NCI-H526 (cell line): ENCODE data around the gene KRT13.
A peak's percentile ranks its signal among the peaks of the same experiment; 100 is the strongest.

ENCODE experiments used
- DNase-seq, 2 experiments: peaks; one replicate each; lab custom pipeline; 2025; lab: John Stamatoyannopoulos, UW

Gene KRT13

GRCh38 chr17:41466988-41467387 lies 38.4 kb downstream of the KRT13 start, which contains the start of gene KRT32:
TSS of gene KRT32 (minus strand) at chr17:41467386. CDS start at chr17:41467325, 61 bp downstream.
- DNase-seq, result no peak

GRCh38 chr17:41464682-41465081 lies 40.7 kb downstream of the KRT13 start:
- no peak for DNase-seq

DNA sequence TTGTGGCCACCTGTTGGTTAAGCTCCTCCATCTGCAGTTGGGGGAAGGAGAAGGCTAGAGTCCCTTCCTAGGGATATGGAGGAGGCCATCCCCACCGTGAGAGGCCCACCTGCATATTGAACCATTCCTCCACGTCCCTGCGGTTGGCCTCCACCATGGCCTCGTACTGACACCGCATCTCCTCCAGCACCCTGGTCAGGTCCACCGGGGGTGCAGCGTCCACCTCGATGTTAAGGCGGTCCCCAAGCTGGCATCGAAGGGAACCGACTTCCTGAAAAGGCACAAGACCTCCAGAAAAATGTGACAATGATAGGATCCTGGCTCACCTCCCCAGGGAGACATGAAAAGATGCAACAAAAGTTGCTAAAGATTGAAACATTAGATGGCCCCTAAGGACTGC lies 41.2 kb downstream of the KRT13 start:
- DNase-seq, result no peak

- no peak for DNase-seq
These were observed 41.7 kb downstream of the KRT13 start for GRCh38 chr17:41463746-41464145.

- no peak for DNase-seq
These were observed 42.7 kb downstream of the KRT13 start for GRCh38 chr17:41462705-41463104.

DNA sequence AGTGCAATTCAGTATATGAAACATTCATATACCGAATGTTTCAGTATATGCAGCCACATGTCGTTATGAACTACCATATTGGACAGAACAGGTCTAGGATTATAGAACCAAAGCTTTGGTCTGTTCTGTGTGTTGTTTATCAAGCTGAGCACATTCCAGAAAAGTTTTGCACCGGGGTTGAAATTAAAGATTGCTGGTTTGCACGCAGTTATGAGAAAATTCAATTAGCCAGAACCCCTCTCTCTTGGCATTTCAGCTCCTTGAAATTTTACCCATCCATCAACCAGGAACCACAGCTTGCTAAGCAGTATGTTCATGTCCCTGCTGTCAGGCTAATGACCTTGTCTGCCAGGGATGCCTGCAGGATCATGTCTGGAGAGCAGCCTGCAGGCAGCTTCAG lies 47.7 kb downstream of the KRT13 start:
- no peak for DNase-seq

DNA sequence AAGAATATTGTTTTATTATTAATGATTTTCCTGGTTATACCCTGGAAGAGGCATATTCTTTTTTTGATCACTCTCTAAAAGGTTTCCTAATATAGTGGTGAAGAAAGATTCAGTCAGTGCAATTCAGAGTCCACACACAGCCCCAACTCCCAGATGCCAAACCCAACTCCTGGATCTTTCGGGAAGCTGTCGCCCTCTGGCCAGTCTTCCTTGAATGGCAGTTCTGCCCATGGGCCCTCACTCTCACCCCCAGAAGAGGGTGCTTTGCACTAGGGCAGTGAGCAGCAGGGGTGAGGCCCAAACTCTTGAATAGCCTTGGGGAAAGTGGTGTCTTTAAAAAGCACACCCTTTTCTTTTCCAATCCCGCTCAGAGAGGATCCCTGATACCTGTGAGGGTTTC lies 49.2 kb downstream of the KRT13 start:
- peak in 1 of 2 experiments; percentile 17 for DNase-seq

DNA sequence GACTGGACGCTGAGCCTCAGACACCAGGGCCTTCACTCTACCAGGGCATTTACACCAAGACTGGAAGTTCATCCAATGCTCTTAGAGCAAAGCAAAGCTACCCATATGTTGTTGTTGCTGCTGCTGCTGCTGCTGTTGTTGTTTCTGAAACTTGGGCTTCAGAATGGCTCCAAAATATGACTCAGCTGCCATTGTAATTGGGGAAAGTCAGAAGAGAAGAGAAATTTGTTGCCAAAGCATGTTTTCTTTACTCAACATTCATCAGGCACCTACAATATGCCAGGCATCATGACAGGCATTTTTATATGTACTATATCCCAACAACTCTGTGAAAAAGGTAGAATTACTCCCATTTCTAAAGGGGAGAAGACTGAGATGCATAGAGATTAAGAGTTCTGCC lies 50.2 kb downstream of the KRT13 start:
- no peak for DNase-seq

- DNase-seq, result no peak
These were observed 52.3 kb downstream of the KRT13 start for GRCh38 chr17:41453066-41453465.

DNA sequence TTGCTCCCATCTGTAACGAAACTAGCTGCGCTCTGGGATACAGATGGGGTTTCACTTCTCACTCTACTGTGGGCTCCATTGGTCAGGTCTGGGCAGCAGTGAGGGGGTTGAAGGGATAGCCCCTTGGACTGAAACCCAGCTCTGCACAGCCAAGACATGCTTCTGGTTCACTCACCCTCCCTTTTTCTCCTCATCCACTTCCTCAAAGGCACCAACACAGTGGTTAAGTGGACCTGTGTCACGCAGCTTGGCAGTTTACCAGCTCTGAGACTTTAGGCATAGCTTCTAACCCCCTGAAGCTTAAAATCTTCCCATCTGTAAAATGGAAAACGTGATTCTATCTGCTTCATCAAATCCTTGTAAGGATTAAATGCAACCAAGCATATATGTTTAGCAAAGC lies 53.1 kb downstream of the KRT13 start:
- DNase-seq, result no peak

DNA sequence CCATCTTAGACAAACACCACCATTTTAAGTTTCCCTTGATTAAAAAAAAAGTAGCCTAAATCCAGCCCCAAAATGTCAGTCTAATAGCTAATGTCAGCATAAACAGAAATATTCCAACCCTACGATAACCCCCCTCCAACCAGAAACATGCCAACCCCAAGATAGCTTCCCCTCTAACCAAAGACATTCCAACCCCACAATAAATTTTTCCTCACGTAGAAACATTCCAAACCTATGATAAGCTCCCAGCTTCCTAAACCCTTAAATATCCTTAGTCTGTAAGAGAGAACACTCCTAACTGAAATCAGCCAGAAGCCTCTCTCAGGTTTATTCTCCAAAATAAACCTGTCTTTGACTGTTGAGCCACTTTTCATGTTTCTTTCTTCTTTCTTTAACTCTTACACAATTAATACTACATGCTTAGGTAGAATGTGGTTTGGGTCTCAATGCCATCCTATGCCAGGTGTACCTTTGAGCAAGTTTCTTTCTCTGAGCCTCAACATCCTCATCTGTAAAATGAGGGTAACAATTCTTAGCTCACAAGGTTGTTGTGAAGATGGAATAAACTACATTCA lies 54.2 kb downstream of the KRT13 start:
- DNase-seq, result no peak
